ENCODE measurements around the gene PIK3CA.
A peak's percentile ranks its signal among the peaks of the same experiment; 100 is the strongest.

DNA sequence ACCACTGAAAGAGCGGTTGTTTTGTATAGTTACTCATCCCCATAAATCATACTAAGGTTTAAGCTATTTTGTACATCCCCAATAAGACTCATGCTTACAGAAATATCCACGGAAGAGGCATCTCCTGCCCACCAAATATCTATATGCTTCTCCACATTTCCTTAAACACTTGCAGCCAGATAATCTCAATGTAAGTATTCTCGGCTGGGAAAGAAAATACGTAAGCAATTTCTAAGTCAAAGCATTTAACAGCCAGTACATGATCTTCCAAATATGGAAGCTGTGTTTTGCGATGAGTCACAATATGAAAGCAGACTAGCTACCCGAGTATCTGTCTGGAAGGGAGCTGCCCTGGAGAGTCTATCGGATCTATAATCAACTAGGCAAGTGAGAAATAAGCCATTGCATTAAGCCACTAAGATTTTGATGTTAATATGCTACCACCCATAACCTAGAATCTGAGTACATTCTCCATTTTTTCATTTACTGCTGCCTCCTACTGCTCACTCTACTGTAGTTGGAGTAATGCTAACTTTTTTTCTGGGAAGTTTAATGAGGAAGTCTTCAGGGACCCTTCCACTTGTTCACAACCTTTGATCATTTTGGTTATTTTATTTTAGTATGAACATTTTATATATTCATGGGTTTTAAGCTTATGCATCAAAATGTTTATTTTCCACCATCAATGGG lies 49.6 kb upstream of the PIK3CA start:
- TF ChIP-seq EZH2 (IDR thresholded peaks at IDR 0.05; ENCODE audit: borderline replicate concordance, low read depth, low read length, severe bottlenecking) = no peak
- TF ChIP-seq, protein P1, sequence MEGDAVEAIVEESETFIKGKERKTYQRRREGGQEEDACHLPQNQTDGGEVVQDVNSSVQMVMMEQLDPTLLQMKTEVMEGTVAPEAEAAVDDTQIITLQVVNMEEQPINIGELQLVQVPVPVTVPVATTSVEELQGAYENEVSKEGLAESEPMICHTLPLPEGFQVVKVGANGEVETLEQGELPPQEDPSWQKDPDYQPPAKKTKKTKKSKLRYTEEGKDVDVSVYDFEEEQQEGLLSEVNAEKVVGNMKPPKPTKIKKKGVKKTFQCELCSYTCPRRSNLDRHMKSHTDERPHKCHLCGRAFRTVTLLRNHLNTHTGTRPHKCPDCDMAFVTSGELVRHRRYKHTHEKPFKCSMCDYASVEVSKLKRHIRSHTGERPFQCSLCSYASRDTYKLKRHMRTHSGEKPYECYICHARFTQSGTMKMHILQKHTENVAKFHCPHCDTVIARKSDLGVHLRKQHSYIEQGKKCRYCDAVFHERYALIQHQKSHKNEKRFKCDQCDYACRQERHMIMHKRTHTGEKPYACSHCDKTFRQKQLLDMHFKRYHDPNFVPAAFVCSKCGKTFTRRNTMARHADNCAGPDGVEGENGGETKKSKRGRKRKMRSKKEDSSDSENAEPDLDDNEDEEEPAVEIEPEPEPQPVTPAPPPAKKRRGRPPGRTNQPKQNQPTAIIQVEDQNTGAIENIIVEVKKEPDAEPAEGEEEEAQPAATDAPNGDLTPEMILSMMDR (IDR thresholded peaks at IDR 0.05; ENCODE audit: borderline replicate concordance, extremely low read depth, low read length, poor library complexity, severe bottlenecking) = peak; percentile 9

All from DND-41 (cell line).